Muscle layer of duodenum (tissue), 2 donors: ENCODE measurements around the gene EBI3.
"Not testable (repeated sequence)": the region's sequence is repeated elsewhere in the genome, so short reads cannot be mapped to it uniquely, and the experiment has no call there.

ENCODE experiments used
- H3K27ac ChIP-seq: one replicate; pipeline ENCODE4 v1.7.0; 2013; ENCODE audit warnings: mild to moderate bottlenecking, low read length
- H3K27me3 ChIP-seq: one replicate; pipeline ENCODE4 v1.7.0; 2013; ENCODE audit warnings: low read depth, mild to moderate bottlenecking, control low read depth, low read length
- H3K36me3 ChIP-seq, 2 donors: one replicate each; pipeline ENCODE4 v1.7.0; 2013; ENCODE audit warnings: low read length in 2 of 2, control low read depth in 1 of 2, mild to moderate bottlenecking in 1 of 2; ENCODE audit not compliant: insufficient read depth in 2 of 2, control insufficient read depth in 1 of 2
- H3K4me1 ChIP-seq, 2 donors: one replicate each; pipeline ENCODE4 v1.7.0; 2013; ENCODE audit warnings: low read length in 2 of 2, mild to moderate bottlenecking in 2 of 2, control low read depth in 1 of 2, moderate library complexity in 1 of 2; ENCODE audit not compliant: insufficient read depth in 2 of 2, control insufficient read depth in 1 of 2
- H3K4me3 ChIP-seq, 2 donors: one replicate each; pipeline ENCODE4 v1.7.0; 2013; ENCODE audit warnings: low read length in 2 of 2, low read depth in 1 of 2, mild to moderate bottlenecking in 1 of 2
- H3K9me3 ChIP-seq, 2 donors: one replicate each; pipeline ENCODE4 v1.7.0; 2013; ENCODE audit warnings: low read length in 2 of 2, control low read depth in 1 of 2, mild to moderate bottlenecking in 1 of 2; ENCODE audit not compliant: control insufficient read depth in 1 of 2
- donor health status: healthy.

Gene EBI3

GRCh38 chr19:4208385-4209094, 20.8 kb upstream of the EBI3 start:
- Histone ChIP-seq H3K4me3 (no peak overlapping the region), H3K27me3 (no peaks in the 10 kb centered on the region), H3K27ac (no peak overlapping the region), H3K36me3 (no peaks in the 10 kb centered on the region), H3K9me3 (no peaks in the 10 kb centered on the region), H3K4me1 (peaks cover 0 to 3% of the 10 kb centered on the region in 2 donors)

GRCh38 chr19:4210166-4210731, 19.1 kb upstream of the EBI3 start:
- Histone ChIP-seq H3K9me3 (no peaks in the 10 kb centered on the region), H3K27me3 (no peaks in the 10 kb centered on the region)

GRCh38 chr19:4213116-4213515, 16.2 kb upstream of the EBI3 start:
- H3K4me3 ChIP-seq, result no peak overlapping the region
- no peaks in the 10 kb centered on the region for H3K36me3 ChIP-seq
- H3K27ac ChIP-seq, result no peak overlapping the region
- no peaks in the 10 kb centered on the region for H3K9me3 ChIP-seq
- H3K4me1 ChIP-seq, result no peaks in the 10 kb centered on the region
- H3K27me3 ChIP-seq, result no peaks in the 10 kb centered on the region

More at GRCh38 chr19:4210166-4210731, 19.1 kb upstream of the EBI3 start:
- Histone ChIP-seq H3K4me3 (no peak overlapping the region), H3K27ac (no peak overlapping the region), H3K36me3 (no peaks in the 10 kb centered on the region), H3K4me1 (no peaks in the 10 kb centered on the region)

- Histone ChIP-seq H3K4me3 (no peak overlapping the region), H3K36me3 (no peaks in the 10 kb centered on the region), H3K4me1 (no peaks in the 10 kb centered on the region), H3K27me3 (no peaks in the 10 kb centered on the region), H3K9me3 (no peaks in the 10 kb centered on the region), H3K27ac (no peak overlapping the region)
Measured at GRCh38 chr19:4215807-4216206, 13.5 kb upstream of the EBI3 start.

- Histone ChIP-seq H3K27me3 (no peaks in the 10 kb centered on the region), H3K4me1 (no peaks in the 10 kb centered on the region), H3K27ac (no peak overlapping the region), H3K4me3 (no peak overlapping the region), H3K36me3 (no peaks in the 10 kb centered on the region), H3K9me3 (no peaks in the 10 kb centered on the region)
Measured at GRCh38 chr19:4216846-4217245, 12.5 kb upstream of the EBI3 start.

- H3K4me3 ChIP-seq, result no peak overlapping the region
- no peaks in the 10 kb centered on the region for H3K9me3 ChIP-seq
- H3K36me3 ChIP-seq, result no peaks in the 10 kb centered on the region
- no peaks in the 10 kb centered on the region for H3K27me3 ChIP-seq
- no peaks in the 10 kb centered on the region for H3K4me1 ChIP-seq
- H3K27ac ChIP-seq, result no peak overlapping the region
Measured at GRCh38 chr19:4217429-4218264, 11.7 kb upstream of the EBI3 start.

- not testable (repeated sequence) for H3K4me3 ChIP-seq, H3K9me3 ChIP-seq, H3K27ac ChIP-seq, H3K27me3 ChIP-seq, H3K4me1 ChIP-seq, H3K36me3 ChIP-seq
Measured at GRCh38 chr19:4218523-4218922, 10.8 kb upstream of the EBI3 start.

GRCh38 chr19:4220188-4220587, 9.1 kb upstream of the EBI3 start:
- no peaks in the 10 kb centered on the region for H3K36me3 ChIP-seq
- H3K27me3 ChIP-seq, result no peaks in the 10 kb centered on the region
- no peak overlapping the region for H3K27ac ChIP-seq
- no peaks in the 10 kb centered on the region for H3K4me1 ChIP-seq
- no peak overlapping the region for H3K4me3 ChIP-seq
- H3K9me3 ChIP-seq, result no peaks in the 10 kb centered on the region

GRCh38 chr19:4224470-4224869, 4.9 kb upstream of the EBI3 start:
- no peak overlapping the region for H3K4me3 ChIP-seq
- H3K4me1 ChIP-seq, result no peaks in the 10 kb centered on the region
- no peak overlapping the region for H3K27ac ChIP-seq
- no peaks in the 10 kb centered on the region for H3K9me3 ChIP-seq
- no peaks in the 10 kb centered on the region for H3K36me3 ChIP-seq
- H3K27me3 ChIP-seq, result peaks cover 16% of the 10 kb centered on the region

GRCh38 chr19:4225885-4226284, 3.4 kb upstream of the EBI3 start:
- no peak overlapping the region for H3K4me3 ChIP-seq
- no peaks in the 10 kb centered on the region for H3K36me3 ChIP-seq
- no peaks in the 10 kb centered on the region for H3K9me3 ChIP-seq
- no peak overlapping the region for H3K27ac ChIP-seq
- peaks cover 17% of the 10 kb centered on the region for H3K27me3 ChIP-seq
- no peaks in the 10 kb centered on the region for H3K4me1 ChIP-seq

- Histone ChIP-seq H3K36me3 (no peaks in the 10 kb centered on the region), H3K27ac (no peak overlapping the region), H3K9me3 (no peaks in the 10 kb centered on the region), H3K4me1 (no peaks in the 10 kb centered on the region), H3K27me3 (peaks cover 17% of the 10 kb centered on the region), H3K4me3 (no peak overlapping the region)
Measured at GRCh38 chr19:4227771-4228170, 1.6 kb upstream of the EBI3 start.
